Right renal cortex interstitium (tissue), 3 donors: ENCODE measurements around the gene KRTAP10-12. TPM values are rescaled to one million over a fixed set of nuclear protein-coding genes. Genes with fewer than 3 reads are reported as not detected.

Experiments
- DNase-seq, 3 donors: peaks; one replicate each; pipeline ENCODE4 v3.0.0-alpha.2; 2013; ENCODE audit warnings: low read depth in 3 of 3, low spot score in 2 of 3
- polyA plus RNA-seq, 3 donors: library from polyadenylated mRNA; unstranded; fragments of 120-200 nt; gene quantifications; one replicate each; pipeline ENCODE4 v1.2.1, GENCODE V29; 2013; ENCODE audit not compliant: insufficient read length in 3 of 3

KRTAP10-12 gene
- polyA plus RNA-seq, 3 donors, result not detected

DNA sequence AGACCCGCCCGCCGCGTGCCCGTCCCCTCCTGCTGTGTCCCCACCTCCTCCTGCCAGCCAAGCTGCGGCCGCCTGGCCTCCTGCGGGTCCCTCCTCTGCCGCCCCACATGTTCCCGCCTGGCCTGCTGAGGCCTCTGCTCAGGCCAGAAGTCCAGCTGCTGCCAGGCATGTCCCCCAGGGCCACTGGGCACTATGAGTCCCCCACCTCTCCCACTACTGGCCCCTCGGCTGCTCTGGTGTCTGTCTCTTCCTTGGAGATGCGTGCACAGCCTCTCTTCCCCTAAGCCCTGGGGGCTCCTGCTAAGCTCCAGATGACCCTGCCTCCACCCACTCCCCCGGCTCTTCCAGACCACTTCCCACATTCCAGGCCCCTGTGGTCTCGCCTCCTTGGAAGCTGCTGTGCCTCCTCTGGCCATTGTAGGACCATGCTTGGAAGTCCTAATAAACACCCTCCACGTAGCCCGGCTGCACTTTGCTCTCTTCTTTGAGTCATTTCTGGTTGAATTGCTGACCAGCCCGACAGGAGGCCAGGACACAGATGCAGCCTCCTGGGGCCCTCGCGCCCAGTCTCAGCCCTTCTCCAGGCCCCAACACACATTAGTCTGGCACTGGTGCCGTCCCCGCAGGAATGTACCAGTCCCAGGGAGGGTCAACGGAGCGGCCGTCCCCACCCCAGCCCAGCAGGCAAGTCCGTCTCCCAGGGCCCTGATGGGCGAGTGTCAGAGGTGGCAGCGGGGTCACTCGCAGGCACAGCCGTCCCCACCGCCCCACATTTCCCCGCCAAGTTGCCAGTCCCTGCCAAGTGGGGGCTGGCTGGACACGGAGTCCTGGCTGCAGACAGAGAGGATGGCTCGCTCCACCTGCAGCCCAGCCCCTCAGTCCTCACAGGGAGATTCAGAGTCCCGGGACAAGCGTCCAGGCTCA, 1.1 kb downstream of the KRTAP10-12 start:
- no peak for DNase-seq

- no peak for DNase-seq
Observed at GRCh38 chr21:44699502-44700001, 2.6 kb downstream of the KRTAP10-12 start.

DNA sequence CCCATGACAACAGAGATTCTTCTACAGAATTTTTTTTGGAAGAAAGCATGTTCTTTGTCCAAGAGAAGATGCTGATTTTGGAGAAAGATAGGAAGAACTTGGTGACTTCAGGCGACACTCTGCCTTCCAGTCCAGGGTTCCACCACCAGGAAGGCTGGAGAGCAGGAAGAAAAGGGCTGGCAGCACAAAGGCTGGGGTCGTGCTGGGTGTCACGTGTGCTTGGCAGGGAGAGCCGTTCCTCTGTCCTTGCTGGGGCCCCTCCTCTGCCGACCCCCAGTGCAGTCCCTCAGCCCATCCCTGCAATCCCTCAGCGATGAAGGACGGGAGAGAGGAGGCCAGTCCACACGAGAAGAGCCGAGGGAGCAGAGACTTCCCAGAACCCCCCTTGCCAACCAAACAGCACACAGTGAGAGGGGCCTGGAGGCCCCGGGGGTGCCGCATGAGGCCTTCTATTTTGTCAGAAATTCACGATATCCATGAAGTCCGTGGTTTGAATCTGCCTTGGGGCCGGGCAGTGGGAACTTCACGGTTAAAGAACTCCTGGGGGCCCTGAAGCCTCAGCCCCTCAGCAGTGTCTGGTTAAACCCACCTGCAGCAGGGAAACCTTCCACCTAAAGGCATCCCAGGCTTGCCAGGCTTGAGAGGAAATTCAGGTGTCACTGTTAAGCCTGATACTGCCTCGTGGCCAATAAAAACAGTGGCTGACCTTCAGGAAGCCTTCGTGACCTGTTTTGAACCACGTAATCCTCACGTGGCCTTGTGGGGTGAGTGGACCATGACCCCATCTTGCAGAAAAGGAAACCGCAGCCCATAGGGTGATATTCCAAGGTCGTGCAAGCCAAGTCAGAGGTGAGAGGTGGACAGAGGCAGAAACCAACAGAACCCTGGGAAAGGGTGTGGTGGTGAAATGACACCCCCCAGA, 3.4 kb downstream of the KRTAP10-12 start:
- DNase-seq, result no peak

DNA sequence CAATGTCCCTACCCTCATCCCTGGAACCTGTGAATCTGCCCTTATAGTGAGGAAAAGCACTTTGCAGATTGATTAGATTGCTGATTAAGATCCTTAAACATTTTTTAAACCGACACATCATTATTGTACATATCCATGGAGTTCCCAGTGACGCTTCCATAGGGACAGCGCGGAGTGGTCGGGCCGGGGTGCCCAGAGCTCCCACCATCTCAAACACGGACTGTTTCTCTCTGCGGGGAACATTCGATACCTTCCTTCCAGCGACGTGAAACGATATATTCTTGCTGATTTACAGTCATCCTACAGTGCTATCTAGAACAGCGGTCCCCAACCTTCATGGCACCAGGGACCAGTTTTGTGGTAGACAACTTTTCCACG, 4.0 kb downstream of the KRTAP10-12 start:
- DNase-seq, result no peak

- DNase-seq, result no peak
Observed at GRCh38 chr21:44701541-44701940, 4.6 kb downstream of the KRTAP10-12 start.

DNA sequence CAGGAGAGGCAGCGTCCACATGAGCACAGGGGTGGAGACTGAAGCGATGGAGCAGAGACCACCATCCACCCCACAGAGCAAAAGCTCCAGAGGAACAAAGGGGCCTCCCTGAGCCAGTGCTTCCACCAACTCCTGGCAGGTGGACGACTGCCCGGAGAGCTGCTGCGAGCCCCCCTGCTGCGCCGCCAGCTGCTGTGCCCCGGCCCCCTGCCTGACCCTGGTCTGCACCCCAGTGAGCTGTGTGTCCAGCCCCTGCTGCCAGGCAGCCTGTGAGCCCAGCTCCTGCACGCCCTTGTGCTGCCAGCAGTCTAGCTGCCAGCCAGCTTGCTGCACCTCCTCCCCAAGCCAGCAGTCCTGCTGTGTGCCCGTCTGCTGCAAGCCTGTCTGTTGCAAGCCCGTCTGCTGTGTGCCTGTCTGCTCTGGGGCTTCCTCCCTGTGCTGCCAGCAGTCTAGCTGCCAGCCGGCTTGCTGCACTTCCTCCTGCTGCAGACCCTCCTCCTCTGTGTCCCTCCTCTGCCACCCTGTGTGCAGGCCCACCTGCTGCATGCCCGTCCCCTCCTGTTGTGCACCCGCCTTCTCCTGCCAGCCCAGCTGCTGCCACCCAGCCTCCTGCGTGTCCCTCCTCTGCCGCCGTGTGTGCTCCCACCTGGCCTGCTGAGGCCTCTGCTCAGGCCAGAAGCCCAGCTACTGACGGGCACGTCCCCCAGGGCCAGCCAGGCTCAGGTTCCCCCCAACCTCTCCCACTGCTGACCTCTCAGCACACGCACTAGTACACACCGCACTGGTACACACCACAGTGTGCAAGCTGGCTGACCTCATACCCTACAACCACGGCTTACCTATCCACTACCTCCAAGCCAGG, 5.4 kb downstream of the KRTAP10-12 start:
- no peak for DNase-seq

DNA sequence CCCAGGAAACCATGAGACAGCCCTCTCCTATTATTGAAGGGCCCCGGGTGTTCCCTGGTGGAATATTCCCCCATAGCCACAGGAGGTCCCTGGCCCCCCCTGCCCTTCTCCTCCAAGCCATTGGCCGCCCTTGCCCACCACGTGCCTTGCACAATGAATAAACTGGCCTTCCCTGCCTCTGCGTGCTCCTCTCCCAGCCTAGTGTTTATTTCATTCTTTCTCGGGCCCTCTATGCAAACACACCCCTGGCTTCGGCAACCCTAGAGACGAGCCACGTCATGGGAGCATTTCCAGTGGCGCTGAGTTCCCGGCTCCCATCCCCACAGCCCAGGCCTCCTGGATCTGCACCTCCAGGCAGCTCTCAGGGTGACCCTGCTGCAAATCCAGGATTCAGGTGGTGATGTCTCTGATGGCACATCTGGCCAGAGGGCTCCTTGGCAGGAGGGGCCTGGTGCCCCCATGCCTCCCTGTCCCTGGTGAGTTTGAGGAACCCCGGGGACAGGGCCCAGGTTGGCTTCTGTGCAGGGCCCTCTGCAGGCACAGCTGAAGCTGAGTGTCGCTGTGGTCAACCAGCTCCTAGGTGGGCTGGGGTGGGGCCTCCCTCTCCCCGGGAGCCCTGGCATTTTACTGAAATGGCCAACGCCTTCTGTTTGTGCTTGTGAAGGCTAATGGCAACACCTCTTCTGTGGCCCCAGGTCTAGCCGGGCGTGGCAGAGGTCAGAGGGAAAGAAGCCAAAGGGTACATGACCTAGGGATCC, 6.2 kb downstream of the KRTAP10-12 start:
- no peak for DNase-seq

DNA sequence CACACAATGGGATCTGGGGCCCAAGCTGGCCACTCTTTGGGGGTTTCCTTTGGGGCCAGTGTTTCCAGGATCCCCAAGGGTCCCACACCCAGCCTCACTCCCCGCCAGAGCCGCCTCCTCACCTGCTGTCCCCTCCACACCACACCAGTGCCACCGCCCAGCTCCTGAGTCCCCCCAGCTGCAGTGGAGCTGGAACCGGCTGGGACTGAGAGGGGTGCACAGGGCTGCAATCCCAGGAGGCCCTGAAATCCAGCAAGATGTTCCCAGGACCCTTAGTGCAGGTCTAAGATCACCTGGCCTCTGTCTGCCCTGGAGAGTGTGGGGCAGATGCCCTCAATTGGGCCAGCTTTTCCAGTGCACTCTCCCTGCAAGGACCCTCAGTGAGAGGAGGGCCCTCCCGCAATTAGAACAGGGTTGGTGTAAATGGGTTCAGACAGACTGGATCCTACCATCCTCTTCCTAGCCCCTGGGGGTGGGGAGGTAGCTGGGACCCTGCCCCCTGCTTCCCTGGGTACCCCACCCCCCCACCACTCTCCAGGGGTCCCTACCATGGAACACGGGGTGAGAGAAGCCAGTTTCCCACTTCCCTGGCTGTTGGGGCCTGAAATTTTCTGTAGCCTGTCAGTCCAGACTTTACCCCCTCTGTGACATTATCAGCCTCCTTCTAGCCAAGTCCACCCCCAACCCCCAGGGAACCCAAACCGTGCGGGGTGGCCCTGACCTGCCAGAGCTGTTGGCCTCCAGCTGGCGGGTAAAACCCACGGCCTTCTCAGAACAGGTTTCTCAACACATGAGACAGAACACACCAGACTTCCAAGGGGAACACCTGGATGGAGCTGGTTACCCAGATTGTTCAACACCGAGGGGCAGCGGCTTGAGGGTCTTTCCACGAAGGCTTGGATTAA, 7.0 kb downstream of the KRTAP10-12 start:
- DNase-seq, result no peak

GRCh38 chr21:44704636-44705001, 7.6 kb downstream of the KRTAP10-12 start:
- DNase-seq, result no peak

GRCh38 chr21:44706026-44706705, 9.2 kb downstream of the KRTAP10-12 start:
- no peak for DNase-seq

DNA sequence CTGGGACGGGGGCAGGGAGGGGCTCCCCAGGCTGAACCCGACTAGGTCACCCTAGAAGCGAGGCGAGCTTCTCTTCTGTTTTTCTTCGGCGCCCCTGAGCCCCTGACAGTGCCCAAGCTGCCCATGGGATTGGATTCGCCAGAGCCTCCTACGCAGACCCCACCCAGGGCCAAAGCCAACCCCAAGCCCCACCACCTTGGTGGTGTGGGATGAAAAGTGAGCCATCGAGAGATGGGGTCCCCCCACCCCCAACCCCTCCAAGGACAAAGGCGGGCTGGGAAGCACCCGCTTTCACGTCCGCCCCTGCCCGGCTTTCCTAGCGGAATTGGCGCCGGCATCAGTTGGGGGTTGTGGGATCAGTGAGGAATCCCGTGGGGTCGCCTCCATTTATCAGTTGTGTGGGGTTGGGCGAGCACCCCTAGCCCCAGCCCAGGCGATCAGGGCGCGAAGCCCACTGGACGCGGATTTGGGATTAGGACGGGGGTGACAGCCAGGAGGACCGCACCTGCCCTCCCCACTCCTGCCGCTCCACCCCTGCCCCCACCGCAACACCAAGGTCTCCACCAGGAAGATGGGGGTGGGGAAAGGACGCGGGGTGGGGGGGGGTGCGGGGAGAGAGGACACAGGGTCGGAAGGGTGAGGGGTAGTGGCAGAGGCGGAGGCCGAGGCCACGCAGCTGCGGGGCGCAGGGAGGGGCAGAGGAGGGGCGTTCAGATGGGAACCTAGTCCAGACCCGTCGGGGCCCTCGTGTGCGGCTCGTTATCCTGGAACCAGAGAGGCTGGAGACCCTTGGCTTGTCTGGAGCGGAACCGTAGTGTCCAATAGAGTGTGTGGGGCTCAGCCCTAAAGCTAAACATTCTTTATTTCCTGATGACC, 10.0 kb downstream of the KRTAP10-12 start:
- no peak for DNase-seq

DNA sequence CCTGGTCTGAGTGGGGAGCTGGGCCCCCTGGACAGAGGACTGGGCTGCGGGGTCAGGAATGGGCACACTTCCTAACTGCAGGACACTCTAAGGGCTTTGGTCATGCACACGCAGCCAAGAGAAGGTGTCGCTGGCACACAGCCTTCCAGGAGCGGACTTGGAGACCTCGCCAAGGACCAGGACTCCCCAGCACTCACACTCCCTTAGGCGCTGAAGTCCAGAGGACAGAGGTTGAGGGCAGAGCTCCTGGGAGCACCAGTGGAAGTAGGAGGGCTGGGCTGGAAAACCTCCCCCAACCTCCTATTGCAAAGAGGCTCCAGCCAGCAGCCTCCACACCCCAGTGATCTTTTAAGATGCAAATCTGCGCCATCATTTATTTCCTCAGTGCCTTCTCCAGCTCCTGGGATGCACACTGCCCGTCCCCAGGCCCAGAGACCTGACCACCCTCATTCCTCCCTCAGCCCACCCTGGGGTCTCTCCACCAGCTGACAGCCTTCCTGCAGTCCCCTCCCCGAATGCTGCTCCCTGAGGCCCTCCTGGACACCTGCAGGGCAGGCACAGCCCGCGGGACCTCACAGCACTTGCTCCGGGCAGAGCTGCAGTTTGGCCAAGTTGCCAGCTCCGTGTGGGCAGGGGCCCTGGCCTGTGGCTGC, 11.4 kb downstream of the KRTAP10-12 start:
- no peak for DNase-seq

- DNase-seq, result no peak
Observed at GRCh38 chr21:44708866-44709425, 12.0 kb downstream of the KRTAP10-12 start.

- no peak for DNase-seq
Observed at GRCh38 chr21:44709426-44710293, 12.7 kb downstream of the KRTAP10-12 start.

- no peak for DNase-seq
Observed at GRCh38 chr21:44710294-44710665, 13.3 kb downstream of the KRTAP10-12 start.
